Activated CD8-positive, alpha-beta memory T cell treated with anti-CD3 and anti-CD28 coated beads for 36 hours (primary cell): Measurements from ENCODE around the gene IFT20. TPM values are rescaled to one million over a fixed set of nuclear protein-coding genes. Genes with fewer than 3 reads are reported as not detected.

Experiments
- CTCF ChIA-PET: fragments of 350-600 bp; sonication (Branson Sonifier 250); formaldehyde crosslinking; loops from one replicate; lab custom pipeline; 2021; ENCODE audit warnings: antibody characterized with exemption; lab: Charles Lee
- POLR2A ChIA-PET: fragments of 350-600 bp; sonication (Branson Sonifier 250); formaldehyde crosslinking; loops from one replicate; lab custom pipeline; 2021; ENCODE audit warnings: antibody characterized with exemption; lab: Charles Lee
- total RNA-seq, 2 experiments: library from RNA; stranded (reverse); gene quantifications; one replicate each; pipeline ENCODE4 v1.2.3, GENCODE V29; 2021

Gene IFT20
- total RNA-seq, 2 experiments from 2014 or later: 24.0 to 25.6 TPM

GRCh38 chr17:28291780-28292330, 43.4 kb downstream of the IFT20 start:
- ChIA-PET POLR2A (no interaction called here), CTCF (no interaction called here)

GRCh38 chr17:28290703-28291102, 44.6 kb downstream of the IFT20 start:
- CTCF ChIA-PET: no interaction called here

GRCh38 chr17:28285965-28286364, 49.3 kb downstream of the IFT20 start:
- POLR2A ChIA-PET: no interaction called here

More at GRCh38 chr17:28290703-28291102, 44.6 kb downstream of the IFT20 start:
- POLR2A ChIA-PET: no interaction called here

GRCh38 chr17:28282596-28282995, 52.7 kb downstream of the IFT20 start:
- POLR2A ChIA-PET: no interaction called here
- CTCF ChIA-PET: interaction anchor here (0.7 kb wide), 1 partner anchor 14 kb away, joined by 4 read pairs; no protein-coding TSS in a partner anchor

More at GRCh38 chr17:28285965-28286364, 49.3 kb downstream of the IFT20 start:
- CTCF ChIA-PET: no interaction called here

GRCh38 chr17:28280826-28281225, 54.4 kb downstream of the IFT20 start:
- CTCF ChIA-PET: interaction anchor here (0.7 kb wide), 1 partner anchor 29 kb away, joined by 3 read pairs; no protein-coding TSS in a partner anchor
- POLR2A ChIA-PET: no interaction called here

GRCh38 chr17:28279411-28279810, 55.9 kb downstream of the IFT20 start:
- ChIA-PET CTCF (no interaction called here), POLR2A (interaction anchor here (0.6 kb wide), 1 partner anchor 9 kb away, joined by 3 read pairs; no protein-coding TSS in a partner anchor)

Other genes with a start within 250 kb of the IFT20 start
- gene TMEM97, start 16.3 kb downstream of the IFT20 start, total RNA-seq: 10 to 100 TPM; 62.5 to 62.7 TPM
- gene TNFAIP1, start 289 bp upstream of the IFT20 start, total RNA-seq: 10 to 100 TPM; 27.2 to 31.8 TPM
- 100 to 1,000 TPM; 128 to 133 TPM for gene POLDIP2, start 22.1 kb upstream of the IFT20 start, total RNA-seq
- gene SEBOX, start 29.7 kb upstream of the IFT20 start, total RNA-seq: not detected
- under 1 TPM; 0.13 to 0.38 TPM for gene VTN, start 34.8 kb upstream of the IFT20 start, total RNA-seq
- 10 to 100 TPM; 34.8 to 35.3 TPM for gene SARM1, start 36.2 kb upstream of the IFT20 start, total RNA-seq
- 1 to 10 TPM; 6.6 to 6.7 TPM for gene SLC46A1, start 70.7 kb upstream of the IFT20 start, total RNA-seq
- gene SLC13A2, start 138.2 kb upstream of the IFT20 start, total RNA-seq: not detected
- gene FOXN1, start 170.9 kb upstream of the IFT20 start, total RNA-seq: not detected
- gene UNC119, start 217.2 kb upstream of the IFT20 start, total RNA-seq: 10 to 100 TPM; 27.8 to 35.8 TPM
- gene PIGS, start 236.1 kb upstream of the IFT20 start, total RNA-seq: 10 to 100 TPM; 50.0 to 50.3 TPM
- gene ALDOC, start 241.4 kb upstream of the IFT20 start, total RNA-seq: 10 to 100 TPM; 35.1 to 36.2 TPM